DMS79 (cell line): Measurements from ENCODE around the gene PPP2R2B.
A peak's percentile ranks its signal among the peaks of the same experiment; 100 is the strongest.

Experiments used
- DNase-seq: peaks from one replicate; lab custom pipeline; 2025; lab: John Stamatoyannopoulos, UW

The PPP2R2B gene

GRCh38 chr5:146827901-146828300 is 50.7 kb downstream of the PPP2R2B start:
- no peak for DNase-seq

- DNase-seq = no peak
Measured at GRCh38 chr5:146825033-146825432, 53.5 kb downstream of the PPP2R2B start.

- DNase-seq = no peak
Measured at GRCh38 chr5:146821732-146822131, 56.8 kb downstream of the PPP2R2B start.

- DNase-seq = no peak
Measured at GRCh38 chr5:146820987-146821386, 57.6 kb downstream of the PPP2R2B start.

GRCh38 chr5:146818822-146819221 is 59.7 kb downstream of the PPP2R2B start:
- no peak for DNase-seq

- DNase-seq = no peak
Measured at GRCh38 chr5:146817973-146818372, 60.6 kb downstream of the PPP2R2B start.

- DNase-seq = no peak
Measured at GRCh38 chr5:146816775-146817387, 61.7 kb downstream of the PPP2R2B start.

- no peak for DNase-seq
Measured at GRCh38 chr5:146815411-146815810, 63.1 kb downstream of the PPP2R2B start.

- peak; percentile 26 for DNase-seq
Measured at GRCh38 chr5:146813346-146814157, 65.0 kb downstream of the PPP2R2B start.

GRCh38 chr5:146805081-146805480 is 73.5 kb downstream of the PPP2R2B start:
- no peak for DNase-seq

- no peak for DNase-seq
Measured at GRCh38 chr5:146802945-146803522, 75.5 kb downstream of the PPP2R2B start.

GRCh38 chr5:146799671-146800070 is 78.9 kb downstream of the PPP2R2B start:
- no peak for DNase-seq

GRCh38 chr5:146799231-146799630 is 79.3 kb downstream of the PPP2R2B start:
- DNase-seq = no peak

- DNase-seq = peak; percentile 31
Measured at GRCh38 chr5:146797658-146798057, 80.9 kb downstream of the PPP2R2B start.

GRCh38 chr5:146796911-146797310 is 81.6 kb downstream of the PPP2R2B start:
- DNase-seq = no peak

GRCh38 chr5:146796144-146796543 is 82.4 kb downstream of the PPP2R2B start:
- no peak for DNase-seq

GRCh38 chr5:146794326-146795029 is 84.1 kb downstream of the PPP2R2B start:
- DNase-seq = no peak

- no peak for DNase-seq
Measured at GRCh38 chr5:146793709-146794108, 84.8 kb downstream of the PPP2R2B start.

- DNase-seq = no peak
Measured at GRCh38 chr5:146791471-146791870, 87.1 kb downstream of the PPP2R2B start.

- no peak for DNase-seq
Measured at GRCh38 chr5:146789712-146790653, 88.6 kb downstream of the PPP2R2B start.

- DNase-seq = no peak
Measured at GRCh38 chr5:146788898-146789297, 89.7 kb downstream of the PPP2R2B start.
